Kidney capillary endothelial cell (primary cell): Measurements from ENCODE around the gene AMIGO2.

ENCODE experiments used
- DNase-seq: peaks from one replicate; pipeline ENCODE4 v3.0.0-alpha.2; 2018; ENCODE audit warnings: low spot score

AMIGO2 gene

DNA sequence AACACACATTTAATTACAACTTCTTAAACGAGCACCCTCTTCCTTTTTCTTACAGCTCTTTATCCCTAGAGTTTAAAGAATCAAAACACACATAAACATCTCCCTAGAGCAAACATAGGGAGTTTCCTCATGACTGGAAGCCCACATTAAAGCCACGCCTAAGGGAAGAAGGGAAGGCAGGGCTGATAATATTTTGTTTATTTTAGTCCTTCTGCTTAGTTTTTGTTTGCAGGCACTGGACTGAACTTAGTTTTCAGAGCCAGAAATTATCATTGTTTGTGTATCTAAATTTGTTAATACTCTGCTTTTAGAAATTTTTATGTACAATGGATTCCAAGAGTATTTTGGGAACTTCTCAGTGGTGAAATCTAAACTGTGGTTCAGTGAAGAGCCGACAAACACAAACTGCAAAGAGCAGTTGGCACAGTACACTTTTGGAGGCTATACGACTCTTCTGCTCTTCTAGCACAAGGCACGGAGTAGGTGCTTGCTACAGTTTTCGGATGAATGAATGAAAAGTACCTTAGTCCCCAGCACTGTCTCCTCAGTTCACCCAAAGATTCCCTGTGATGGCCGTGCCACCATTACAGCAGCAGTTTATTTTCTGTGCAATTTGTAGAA is 17.6 kb upstream of the AMIGO2 start:
- no peak for DNase-seq

DNA sequence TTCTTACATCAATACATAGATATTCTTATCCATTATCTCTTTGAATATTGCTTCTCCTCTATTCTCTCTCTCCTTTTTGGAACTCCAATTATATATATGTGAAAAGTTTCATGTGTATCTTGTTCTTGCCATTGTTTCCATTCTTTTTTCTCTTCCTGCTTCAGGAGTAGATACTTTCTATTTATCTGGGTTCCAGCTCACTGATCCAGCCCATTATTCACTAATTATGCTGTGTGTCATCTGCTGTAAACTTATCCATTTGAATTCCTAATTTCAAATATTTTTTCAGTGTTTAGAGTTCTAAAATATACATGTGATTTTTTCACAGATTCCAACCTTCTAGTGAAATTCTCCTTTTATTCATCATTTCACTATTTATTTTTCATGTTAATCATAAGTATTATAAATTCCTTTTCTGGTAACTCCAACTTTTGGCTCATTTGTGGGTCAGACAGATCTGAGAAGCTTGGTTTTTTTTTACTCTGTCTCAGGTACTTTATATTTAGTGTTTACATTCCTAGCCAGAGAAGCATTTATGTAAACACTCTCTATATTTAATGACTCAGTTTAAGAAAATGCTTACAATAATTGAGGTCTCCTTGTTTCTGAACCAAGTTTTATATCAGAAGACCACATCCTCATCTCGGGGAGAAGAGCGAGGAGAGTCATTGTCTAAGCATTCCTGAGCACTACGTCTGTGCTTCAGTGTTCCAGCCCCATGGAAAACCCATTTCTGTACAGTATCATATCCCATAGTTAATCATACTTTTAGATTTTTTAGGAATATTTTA is 15.9 kb upstream of the AMIGO2 start:
- DNase-seq: no peak

- DNase-seq: no peak
Measured at GRCh38 chr12:47094804-47095203, 15.0 kb upstream of the AMIGO2 start.

GRCh38 chr12:47091009-47091408 is 11.2 kb upstream of the AMIGO2 start:
- DNase-seq: no peak

DNA sequence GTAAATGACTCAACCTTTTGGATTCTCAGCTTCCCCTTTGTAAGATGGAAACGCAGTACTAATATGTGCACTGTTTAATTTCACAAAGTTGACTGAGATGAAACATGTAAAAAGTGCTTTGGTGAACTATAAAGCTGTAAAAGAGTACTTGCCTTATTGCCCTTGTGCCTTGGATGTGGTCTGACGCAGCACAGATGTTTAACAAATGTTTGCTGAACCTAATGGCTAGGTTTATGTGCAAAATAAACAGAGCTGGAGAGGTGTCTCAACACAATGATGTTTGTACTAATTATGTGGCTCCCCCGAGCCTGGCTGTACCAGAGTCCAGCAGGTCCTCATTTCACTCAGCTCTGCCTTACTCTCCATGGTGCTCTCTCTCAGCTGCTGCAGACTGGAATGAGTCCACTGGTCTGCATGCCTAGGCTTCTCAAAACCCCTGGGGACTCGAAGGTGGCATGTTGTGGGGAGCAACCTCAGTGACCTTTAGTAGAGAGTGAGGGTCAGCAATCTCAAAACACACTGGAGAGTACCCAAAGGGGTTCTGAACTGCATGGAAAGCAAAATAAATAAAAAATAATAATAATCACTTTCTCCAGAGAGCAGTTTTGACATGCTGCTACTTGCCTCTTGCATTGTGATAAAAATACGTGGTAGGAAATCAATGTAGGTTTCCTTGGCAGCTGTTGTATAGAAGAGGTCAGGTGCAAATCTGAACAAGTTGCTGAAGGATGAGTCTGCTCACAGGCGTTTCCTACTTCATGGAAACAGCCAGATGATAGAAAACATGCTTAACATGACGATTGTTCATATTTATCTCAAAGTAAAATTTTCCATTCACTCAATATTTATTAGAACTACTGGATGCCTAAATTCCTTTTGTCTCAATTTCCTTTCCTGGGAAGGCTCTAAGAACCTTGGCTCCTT is 8.5 kb upstream of the AMIGO2 start:
- DNase-seq: no peak

- no peak for DNase-seq
Measured at GRCh38 chr12:47087088-47087688, 7.4 kb upstream of the AMIGO2 start.

GRCh38 chr12:47085815-47086252 is 6.1 kb upstream of the AMIGO2 start:
- peak; percentile 72 for DNase-seq

DNA sequence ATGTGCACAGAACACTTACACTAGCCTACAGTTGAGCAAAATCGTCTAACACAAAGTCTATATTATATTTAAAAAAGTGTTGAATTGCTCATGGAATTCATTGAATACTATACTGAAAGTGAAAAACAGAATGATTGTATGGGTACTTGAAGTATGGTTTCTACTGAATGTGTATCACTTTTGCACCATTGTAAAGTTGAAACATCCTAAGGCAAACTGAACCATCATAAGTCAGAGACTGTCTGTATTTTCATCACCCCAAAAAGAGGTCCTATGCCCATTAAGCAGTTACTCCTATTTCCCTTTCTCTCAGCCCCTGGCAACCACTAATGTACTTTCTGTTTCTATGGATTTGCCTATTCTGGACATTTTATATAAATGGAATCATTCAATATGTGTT is 4.4 kb upstream of the AMIGO2 start:
- no peak for DNase-seq

GRCh38 chr12:47082796-47083621 is 3.2 kb upstream of the AMIGO2 start:
- DNase-seq: no peak

GRCh38 chr12:47082283-47082682 is 2.5 kb upstream of the AMIGO2 start:
- DNase-seq: no peak

- DNase-seq: peak; percentile 36
Measured at GRCh38 chr12:47080725-47081502, 1.2 kb upstream of the AMIGO2 start.

DNA sequence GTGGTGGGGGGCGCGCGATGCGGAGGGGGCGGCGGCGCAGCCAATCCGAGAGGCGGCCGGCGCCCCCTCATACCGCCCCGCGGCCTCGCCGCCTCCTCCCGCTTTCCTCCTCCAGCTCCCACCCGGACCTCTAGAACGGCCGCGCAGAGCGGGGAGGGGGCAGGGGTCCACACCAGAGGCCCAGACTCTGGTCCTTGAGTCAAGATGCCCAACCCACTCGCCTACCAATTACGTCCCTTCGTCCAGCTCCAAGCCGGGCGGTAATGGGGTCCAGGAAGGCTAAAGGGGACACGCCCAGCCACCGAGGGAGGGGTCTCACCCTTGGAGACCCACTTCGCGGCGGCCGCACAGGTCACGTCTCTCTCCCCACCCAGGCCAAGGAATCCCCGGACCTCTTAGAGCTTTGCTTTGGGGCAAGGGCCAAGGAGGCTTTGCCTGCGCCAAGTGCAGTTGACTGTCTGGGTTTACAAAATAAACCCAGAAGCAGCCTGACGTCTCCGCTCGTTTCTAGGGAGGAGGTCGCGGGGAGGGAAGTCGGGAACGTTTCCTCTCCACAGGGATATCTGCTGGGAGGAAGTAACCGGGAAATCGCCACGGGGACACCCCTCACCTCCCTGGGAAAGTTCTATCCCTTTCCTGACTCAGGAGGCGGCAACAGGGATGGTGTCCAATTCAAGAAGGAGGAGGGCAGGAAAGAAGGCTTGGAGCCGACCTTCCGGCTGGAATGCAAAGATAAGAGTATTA is 394 bp upstream of the AMIGO2 start:
- DNase-seq: peak; percentile 33

- no peak for DNase-seq
Measured at GRCh38 chr12:47078733-47079467, 859 bp downstream of the AMIGO2 start.

- no peak for DNase-seq
Measured at GRCh38 chr12:47078086-47078395, 1.7 kb downstream of the AMIGO2 start.

DNA sequence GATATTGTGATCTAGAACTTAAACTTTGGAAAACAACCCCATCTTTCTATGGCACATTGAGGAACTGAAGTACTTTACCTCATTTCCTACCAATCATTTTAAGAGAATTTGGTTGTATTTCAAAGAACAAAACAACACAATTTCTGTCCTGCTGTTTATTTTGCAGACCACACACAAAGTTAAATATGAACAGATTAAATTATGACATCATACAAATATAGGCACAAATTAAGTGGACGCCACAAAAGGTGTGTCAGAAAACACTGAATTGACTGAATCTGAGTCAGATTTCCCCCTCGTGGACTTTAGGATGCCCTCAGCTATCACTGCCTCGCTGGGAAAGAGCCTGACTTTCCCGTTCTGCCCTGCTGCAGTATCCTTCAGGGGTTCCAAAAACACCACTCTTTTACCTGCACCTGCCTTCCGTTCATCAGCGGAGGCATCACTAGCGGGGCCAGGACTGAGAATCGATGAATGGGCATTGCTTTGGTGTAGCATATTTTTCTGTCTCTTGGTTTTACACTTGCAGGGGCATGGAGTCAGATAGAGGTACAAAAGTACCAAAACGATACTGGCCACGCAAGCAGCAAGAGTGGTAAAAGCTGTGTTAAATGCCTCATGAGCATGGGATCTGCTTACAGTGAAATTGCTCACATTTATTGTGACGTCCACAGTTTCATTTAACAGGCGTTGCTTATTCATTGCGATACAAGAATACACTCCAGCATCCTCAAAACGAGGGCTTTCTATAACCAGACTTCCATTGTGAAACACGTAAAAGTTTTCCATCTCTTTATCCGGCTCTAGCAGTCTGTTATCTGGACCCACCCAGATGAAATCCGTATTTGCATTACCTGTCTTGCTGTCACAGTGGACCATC is 2.3 kb downstream of the AMIGO2 start:
- no peak for DNase-seq

DNA sequence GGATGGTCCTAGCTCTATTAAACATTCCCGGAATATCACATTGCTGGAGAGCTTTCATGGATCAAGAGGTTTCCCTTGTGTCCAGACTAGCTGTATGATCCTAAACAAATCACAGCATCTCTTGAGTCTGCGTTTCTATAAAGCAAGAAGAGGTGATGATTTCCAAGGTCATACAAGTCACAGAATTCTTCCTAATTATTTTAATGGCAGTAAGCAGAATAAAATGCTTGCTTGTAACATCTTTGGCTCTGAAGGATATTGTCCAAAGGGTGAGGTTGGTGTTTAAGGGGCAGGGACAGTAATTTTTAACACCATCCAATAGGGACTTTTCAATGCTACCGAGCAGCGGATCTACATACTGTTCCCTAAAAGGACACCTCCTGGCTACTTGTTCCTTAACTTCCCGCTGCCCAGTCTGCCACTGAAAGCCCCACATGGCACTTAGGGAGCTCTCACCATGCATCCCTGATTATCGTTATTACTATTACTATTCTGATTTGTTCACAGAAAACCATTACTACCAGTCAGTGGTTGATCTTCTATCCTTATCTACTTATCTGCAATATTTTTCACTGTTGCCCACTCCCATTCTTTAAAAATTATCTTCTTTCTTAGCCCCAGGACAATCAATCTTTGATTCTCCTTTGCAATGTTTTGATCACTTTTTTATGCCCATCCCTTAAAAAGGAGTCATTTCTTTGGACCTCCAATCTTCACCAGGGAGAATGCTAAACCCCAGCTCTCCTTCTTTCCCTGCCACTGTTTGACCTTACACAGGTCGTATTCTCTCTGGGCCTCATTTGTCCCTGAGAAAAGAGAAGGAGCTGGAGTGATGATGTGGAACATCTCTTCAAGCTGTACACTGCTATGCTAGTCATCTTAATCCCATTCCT is 4.3 kb downstream of the AMIGO2 start:
- DNase-seq: no peak

GRCh38 chr12:47074757-47075156 is 5.0 kb downstream of the AMIGO2 start:
- DNase-seq: no peak
